ENCODE data around the gene CACNB2.

CACNB2 gene

DNA sequence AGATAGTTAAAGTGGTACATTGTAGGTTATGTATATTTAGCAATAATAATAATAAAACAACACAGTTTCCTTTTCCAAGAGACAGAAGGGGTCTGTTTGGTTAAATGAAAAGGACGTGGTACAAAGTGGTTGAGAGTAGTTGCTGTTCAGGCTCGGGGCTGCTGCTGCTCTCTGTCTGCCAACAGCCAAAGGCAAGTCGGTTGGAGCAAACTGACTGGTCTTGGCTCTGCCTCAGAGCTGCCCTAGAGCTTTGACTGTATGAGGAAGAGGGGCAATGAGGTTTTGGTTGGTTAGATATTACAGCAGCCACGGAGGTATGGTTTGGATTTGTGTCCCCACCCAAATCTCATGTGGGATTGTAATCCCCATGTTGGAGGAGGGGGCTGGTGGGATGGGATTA is 95.3 kb downstream of the CACNB2 start:
- no peak overlapping the region for H3K4me3 ChIP-seq (ENCODE audit: low read length)
- no peak for TF ChIP-seq CTCF (IDR thresholded peaks at IDR 0.05; ENCODE audit: insufficient read depth, low read depth, low read length, missing control alignments)
- no peak for DNase-seq (ENCODE audit: low read depth)

- no peak overlapping the region for H3K4me3 ChIP-seq (ENCODE audit: low read length)
- DNase-seq (ENCODE audit: low read depth) = peak; percentile 14
- TF ChIP-seq CTCF (IDR thresholded peaks at IDR 0.05; ENCODE audit: insufficient read depth, low read depth, low read length, missing control alignments) = no peak
Observed at GRCh38 chr10:18236756-18237155, 96.5 kb downstream of the CACNB2 start.

DNA sequence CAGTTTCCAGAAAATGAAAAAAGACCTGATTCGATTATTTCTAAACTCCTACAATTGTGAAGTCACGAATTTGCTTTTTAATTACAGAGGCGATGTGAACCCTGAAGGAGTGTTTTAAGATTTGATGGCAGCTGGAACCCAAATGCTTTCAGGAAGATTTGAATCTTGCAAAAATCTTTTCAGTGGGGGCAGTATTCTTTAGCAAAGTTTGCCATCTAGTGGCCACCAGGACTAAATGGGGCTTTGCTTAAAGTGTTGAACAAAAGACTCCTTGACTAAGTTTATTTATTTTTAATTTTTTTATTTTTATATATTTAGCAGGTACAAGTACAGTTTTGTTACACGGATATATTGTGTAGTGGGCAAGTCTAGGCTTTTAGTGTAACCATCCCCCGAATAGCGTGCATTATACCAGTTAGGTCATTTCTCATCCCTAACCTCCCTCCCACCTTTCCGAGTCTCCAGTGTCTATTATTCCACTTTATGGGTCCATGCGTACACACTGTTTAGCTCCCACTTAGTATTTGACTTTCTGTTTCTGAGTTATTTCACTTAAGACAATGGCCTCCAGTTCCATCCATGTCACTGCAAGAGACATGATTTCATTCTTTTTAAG is 98.8 kb downstream of the CACNB2 start:
- no peak overlapping the region for H3K4me3 ChIP-seq (ENCODE audit: low read length)
- TF ChIP-seq CTCF (IDR thresholded peaks at IDR 0.05; ENCODE audit: insufficient read depth, low read depth, low read length, missing control alignments) = peak; percentile 75
- DNase-seq (ENCODE audit: low read depth) = peak; percentile 58

DNA sequence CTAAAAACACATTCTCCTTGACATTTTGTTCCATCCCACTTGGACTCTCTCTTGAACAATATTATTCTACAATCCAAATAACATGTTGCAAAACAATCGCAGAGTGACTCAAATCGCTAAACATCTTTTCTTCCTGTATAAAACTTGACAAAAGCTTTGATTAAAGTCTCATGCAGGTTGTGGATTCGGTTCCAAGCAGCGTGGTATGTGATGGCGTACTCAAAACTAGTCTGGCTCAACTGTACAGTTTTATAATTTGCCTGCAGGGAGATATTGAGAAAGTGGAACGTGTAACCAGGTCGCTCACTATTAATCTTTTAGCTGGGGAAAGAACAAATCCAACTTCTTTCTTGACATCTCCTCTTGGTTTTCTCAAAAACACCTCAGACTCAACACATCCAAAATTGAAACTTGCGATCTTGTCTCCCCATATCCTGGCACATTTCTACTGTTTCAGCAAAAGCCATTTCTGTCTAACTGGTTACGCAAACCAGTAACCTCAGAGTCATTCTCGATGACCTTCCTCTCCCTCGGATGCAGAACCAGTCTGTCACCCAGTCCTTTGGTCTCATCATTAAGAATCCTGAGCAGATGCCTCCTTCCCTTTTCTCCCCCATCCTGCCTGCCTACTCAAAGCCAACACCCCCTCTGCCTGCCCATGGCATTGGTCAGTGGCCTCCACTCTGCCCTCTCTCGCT is 100.1 kb downstream of the CACNB2 start:
- TF ChIP-seq CTCF (IDR thresholded peaks at IDR 0.05; ENCODE audit: insufficient read depth, low read depth, low read length, missing control alignments) = no peak
- no peak for DNase-seq (ENCODE audit: low read depth)
- H3K4me3 ChIP-seq (ENCODE audit: low read length) = no peak overlapping the region

- no peak for DNase-seq (ENCODE audit: low read depth)
- H3K4me3 ChIP-seq (ENCODE audit: low read length) = no peak overlapping the region
- TF ChIP-seq CTCF (IDR thresholded peaks at IDR 0.05; ENCODE audit: insufficient read depth, low read depth, low read length, missing control alignments) = no peak
Observed at GRCh38 chr10:18246967-18247366, 106.7 kb downstream of the CACNB2 start.

- no peak overlapping the region for H3K4me3 ChIP-seq (ENCODE audit: low read length)
- DNase-seq (ENCODE audit: low read depth) = no peak
- TF ChIP-seq CTCF (IDR thresholded peaks at IDR 0.05; ENCODE audit: insufficient read depth, low read depth, low read length, missing control alignments) = no peak
Observed at GRCh38 chr10:18252086-18252485, 111.9 kb downstream of the CACNB2 start.

GRCh38 chr10:18254086-18254485 is 113.9 kb downstream of the CACNB2 start:
- TF ChIP-seq CTCF (IDR thresholded peaks at IDR 0.05; ENCODE audit: insufficient read depth, low read depth, low read length, missing control alignments) = no peak
- no peak for DNase-seq (ENCODE audit: low read depth)
- H3K4me3 ChIP-seq (ENCODE audit: low read length) = no peak overlapping the region

Data from epithelial cell of esophagus (primary cell).